ENCODE results near the gene RXFP2. TPM values are rescaled to one million over a fixed set of nuclear protein-coding genes. Genes with fewer than 3 reads are reported as not detected.

RXFP2 gene
- total and polyA plus RNA-seq, 10 of the 15 experiments (the other 5 are each of a cell fraction or from before 2014, with no cell fraction given): 0.01 to 0.05 TPM; not detected in 8

DNA sequence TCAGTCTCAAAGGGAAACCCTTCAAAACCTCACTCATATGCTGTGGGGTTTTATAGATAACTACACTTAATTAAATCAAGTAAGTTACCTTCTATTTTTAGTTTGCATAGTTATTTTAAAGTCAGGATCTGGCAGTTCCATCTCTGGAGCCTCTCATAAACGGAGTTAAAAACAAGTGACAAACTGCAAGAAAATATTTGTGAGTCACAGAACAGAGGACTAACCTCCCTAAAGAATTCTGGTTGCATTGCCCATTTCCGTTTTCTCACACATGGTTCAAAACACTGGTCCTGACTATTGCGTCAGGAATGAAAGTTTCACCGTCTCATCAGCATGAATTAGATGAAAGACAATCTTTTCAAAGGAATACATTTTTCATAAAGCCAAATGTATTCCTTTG lies 10.6 kb downstream of the RXFP2 start (continued):
- TF ChIP-seq, protein P1, sequence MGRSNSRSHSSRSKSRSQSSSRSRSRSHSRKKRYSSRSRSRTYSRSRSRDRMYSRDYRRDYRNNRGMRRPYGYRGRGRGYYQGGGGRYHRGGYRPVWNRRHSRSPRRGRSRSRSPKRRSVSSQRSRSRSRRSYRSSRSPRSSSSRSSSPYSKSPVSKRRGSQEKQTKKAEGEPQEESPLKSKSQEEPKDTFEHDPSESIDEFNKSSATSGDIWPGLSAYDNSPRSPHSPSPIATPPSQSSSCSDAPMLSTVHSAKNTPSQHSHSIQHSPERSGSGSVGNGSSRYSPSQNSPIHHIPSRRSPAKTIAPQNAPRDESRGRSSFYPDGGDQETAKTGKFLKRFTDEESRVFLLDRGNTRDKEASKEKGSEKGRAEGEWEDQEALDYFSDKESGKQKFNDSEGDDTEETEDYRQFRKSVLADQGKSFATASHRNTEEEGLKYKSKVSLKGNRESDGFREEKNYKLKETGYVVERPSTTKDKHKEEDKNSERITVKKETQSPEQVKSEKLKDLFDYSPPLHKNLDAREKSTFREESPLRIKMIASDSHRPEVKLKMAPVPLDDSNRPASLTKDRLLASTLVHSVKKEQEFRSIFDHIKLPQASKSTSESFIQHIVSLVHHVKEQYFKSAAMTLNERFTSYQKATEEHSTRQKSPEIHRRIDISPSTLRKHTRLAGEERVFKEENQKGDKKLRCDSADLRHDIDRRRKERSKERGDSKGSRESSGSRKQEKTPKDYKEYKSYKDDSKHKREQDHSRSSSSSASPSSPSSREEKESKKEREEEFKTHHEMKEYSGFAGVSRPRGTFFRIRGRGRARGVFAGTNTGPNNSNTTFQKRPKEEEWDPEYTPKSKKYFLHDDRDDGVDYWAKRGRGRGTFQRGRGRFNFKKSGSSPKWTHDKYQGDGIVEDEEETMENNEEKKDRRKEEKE (IDR thresholded peaks at IDR 0.05): no peak

DNA sequence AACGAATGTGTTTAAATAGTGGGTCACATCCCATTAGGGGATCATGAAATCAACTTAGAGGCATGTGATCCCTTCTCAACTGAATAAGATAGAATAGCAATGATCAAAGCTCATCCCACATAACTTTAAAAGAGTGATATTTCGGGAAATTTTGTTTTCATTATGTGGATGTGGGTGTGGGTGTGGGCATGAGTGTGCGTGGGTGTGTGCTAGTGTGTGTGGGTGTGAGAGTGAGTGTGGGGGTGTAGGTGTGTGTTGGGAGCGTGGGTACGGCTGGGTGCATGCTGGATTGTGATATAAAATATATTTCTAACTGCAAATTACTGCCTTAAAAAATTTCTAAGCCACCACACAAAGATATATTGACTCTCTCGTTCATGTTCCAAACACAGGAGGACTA lies 15.9 kb downstream of the RXFP2 start:
- Histone ChIP-seq H2AFZ (ENCODE audit: control insufficient read depth, low read depth, low read length) (no peak overlapping the region), H3K36me3 (ENCODE audit: control insufficient read depth in 2 of 2, insufficient read depth in 2 of 2, low read length in 1 of 2) (no peaks in the 10 kb centered on the region), H3K79me2 (ENCODE audit: control insufficient read depth, insufficient read depth, low read length) (no peaks in the 10 kb centered on the region), H3K9me3 (replicated peaks; ENCODE audit: control insufficient read depth, insufficient read depth, low read length) (no peaks in the 10 kb centered on the region), H3K4me1 (ENCODE audit: control insufficient read depth, insufficient read depth, low read length) (no peaks in the 10 kb centered on the region), H3K4me3 (no peak overlapping the region), H3K9ac (ENCODE audit: control insufficient read depth, insufficient read depth, low read length) (no peak overlapping the region), H3K27me3 (replicated peaks in 1 of 2; ENCODE audit: control insufficient read depth in 2 of 2, insufficient read depth in 2 of 2, low read length in 1 of 2) (no peaks in the 10 kb centered on the region; a peak in 1 of 4 replicates), H3K4me2 (ENCODE audit: control insufficient read depth, insufficient read depth) (no peak overlapping the region), H3K27ac (ENCODE audit: control insufficient read depth, insufficient read depth) (no peak overlapping the region), H4K20me1 (ENCODE audit: control insufficient read depth, insufficient read depth) (no peaks in the 10 kb centered on the region)
- ChIA-PET RAD21 (ENCODE audit: unreplicated experiment) (no interaction called here), SMC1A (ENCODE audit: uncharacterized antibody, unreplicated experiment) (interaction anchor here (1.0 kb wide), 1 partner anchor 10 kb away, joined by 3 read pairs; no protein-coding TSS in a partner anchor), POLR2A (no interaction called here), CTCF (interaction anchor here (1.2 kb wide), 2 partner anchors 9 to 324 kb away, joined by 3 read pairs; no protein-coding TSS in a partner anchor)
- intact Hi-C loops (cut with micrococcal nuclease; ENCODE audit: unreplicated experiment) (no loop called here), in situ Hi-C loops (cut with MboI) (no loop called here)
- DNase-seq (ENCODE audit: low read depth, low spot score): no peak
- no peak for FAIRE-seq
- WGBS (ENCODE audit: insufficient coverage, insufficient replicate concordance, low lambda C conversion rate, missing lambda C conversion rate): 5% methylated on average over 6 of the region's 6 CpGs
- no TSS peak for BruUV-seq (replicated peaks)
- no peak for ATAC-seq
- TF ChIP-seq BCL11A (IDR thresholded peaks at IDR 0.05; ENCODE audit: low read depth, low read length) (no peak), IKZF2 (IDR thresholded peaks at IDR 0.05) (no peak), FOXM1 (IDR thresholded peaks at IDR 0.05; ENCODE audit: low read depth, low read length) (no peak), SUPT20H (IDR thresholded peaks at IDR 0.05; ENCODE audit: borderline replicate concordance, control insufficient read depth, low read depth, low read length) (no peak), KAT2A (conservative IDR thresholded peaks at IDR 0.05; ENCODE audit: control insufficient read depth, low read depth, low read length) (no peak), RELB (IDR thresholded peaks at IDR 0.05; ENCODE audit: low read depth) (no peak), CEBPB (IDR thresholded peaks at IDR 0.05; ENCODE audit: borderline replicate concordance in 1 of 2, low read depth in 2 of 2, low read length in 2 of 2) (no peak), NR2C1 (IDR thresholded peaks at IDR 0.05) (no peak), PML (IDR thresholded peaks at IDR 0.05; ENCODE audit: low read length) (no peak)
- TF ChIP-seq, protein P2, sequence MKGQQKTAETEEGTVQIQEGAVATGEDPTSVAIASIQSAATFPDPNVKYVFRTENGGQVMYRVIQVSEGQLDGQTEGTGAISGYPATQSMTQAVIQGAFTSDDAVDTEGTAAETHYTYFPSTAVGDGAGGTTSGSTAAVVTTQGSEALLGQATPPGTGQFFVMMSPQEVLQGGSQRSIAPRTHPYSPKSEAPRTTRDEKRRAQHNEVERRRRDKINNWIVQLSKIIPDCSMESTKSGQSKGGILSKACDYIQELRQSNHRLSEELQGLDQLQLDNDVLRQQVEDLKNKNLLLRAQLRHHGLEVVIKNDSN (IDR thresholded peaks at IDR 0.05; ENCODE audit: borderline replicate concordance, extremely low read length, insufficient read depth, low read depth, low read length): no peak
- TF ChIP-seq, protein P3, sequence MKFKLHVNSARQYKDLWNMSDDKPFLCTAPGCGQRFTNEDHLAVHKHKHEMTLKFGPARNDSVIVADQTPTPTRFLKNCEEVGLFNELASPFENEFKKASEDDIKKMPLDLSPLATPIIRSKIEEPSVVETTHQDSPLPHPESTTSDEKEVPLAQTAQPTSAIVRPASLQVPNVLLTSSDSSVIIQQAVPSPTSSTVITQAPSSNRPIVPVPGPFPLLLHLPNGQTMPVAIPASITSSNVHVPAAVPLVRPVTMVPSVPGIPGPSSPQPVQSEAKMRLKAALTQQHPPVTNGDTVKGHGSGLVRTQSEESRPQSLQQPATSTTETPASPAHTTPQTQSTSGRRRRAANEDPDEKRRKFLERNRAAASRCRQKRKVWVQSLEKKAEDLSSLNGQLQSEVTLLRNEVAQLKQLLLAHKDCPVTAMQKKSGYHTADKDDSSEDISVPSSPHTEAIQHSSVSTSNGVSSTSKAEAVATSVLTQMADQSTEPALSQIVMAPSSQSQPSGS (IDR thresholded peaks at IDR 0.05; ENCODE audit: low read length): no peak
- TF ChIP-seq, protein P4, sequence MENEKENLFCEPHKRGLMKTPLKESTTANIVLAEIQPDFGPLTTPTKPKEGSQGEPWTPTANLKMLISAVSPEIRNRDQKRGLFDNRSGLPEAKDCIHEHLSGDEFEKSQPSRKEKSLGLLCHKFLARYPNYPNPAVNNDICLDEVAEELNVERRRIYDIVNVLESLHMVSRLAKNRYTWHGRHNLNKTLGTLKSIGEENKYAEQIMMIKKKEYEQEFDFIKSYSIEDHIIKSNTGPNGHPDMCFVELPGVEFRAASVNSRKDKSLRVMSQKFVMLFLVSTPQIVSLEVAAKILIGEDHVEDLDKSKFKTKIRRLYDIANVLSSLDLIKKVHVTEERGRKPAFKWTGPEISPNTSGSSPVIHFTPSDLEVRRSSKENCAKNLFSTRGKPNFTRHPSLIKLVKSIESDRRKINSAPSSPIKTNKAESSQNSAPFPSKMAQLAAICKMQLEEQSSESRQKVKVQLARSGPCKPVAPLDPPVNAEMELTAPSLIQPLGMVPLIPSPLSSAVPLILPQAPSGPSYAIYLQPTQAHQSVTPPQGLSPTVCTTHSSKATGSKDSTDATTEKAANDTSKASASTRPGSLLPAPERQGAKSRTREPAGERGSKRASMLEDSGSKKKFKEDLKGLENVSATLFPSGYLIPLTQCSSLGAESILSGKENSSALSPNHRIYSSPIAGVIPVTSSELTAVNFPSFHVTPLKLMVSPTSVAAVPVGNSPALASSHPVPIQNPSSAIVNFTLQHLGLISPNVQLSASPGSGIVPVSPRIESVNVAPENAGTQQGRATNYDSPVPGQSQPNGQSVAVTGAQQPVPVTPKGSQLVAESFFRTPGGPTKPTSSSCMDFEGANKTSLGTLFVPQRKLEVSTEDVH (IDR thresholded peaks at IDR 0.05; ENCODE audit: low read depth, partially characterized antibody): no peak
